Activated CD8-positive, alpha-beta memory T cell treated with anti-CD3 and anti-CD28 coated beads, Interleukin-2, amount 50 U/mL, for 24 hours (primary cell): ENCODE measurements around the gene PPM1E.
"Not testable (repeated sequence)": the region's sequence is repeated elsewhere in the genome, so short reads cannot be mapped to it uniquely, and the experiment has no call there.

Source experiments
- DNase-seq: peaks from one replicate; pipeline ENCODE4 v3.0.0-alpha.2; 2020; ENCODE audit errors: extremely low read depth

PPM1E gene

GRCh38 chr17:58755577-58756245, at the start of gene PPM1E:
Gene PPM1E, plus strand, starts transcription at chr17:58755854.
- peak; percentile 8 for DNase-seq

- DNase-seq: no peak
Observed at GRCh38 chr17:58706351-58707140, 49.1 kb upstream of the PPM1E start.

- DNase-seq: no peak
Observed at GRCh38 chr17:58710948-58711552, 44.6 kb upstream of the PPM1E start.

- DNase-seq: no peak
Observed at GRCh38 chr17:58722274-58722673, 33.4 kb upstream of the PPM1E start.

GRCh38 chr17:58722696-58723095, 33.0 kb upstream of the PPM1E start:
- DNase-seq: no peak

- DNase-seq: no peak
Observed at GRCh38 chr17:58728798-58729197, 26.9 kb upstream of the PPM1E start.

- no peak for DNase-seq
Observed at GRCh38 chr17:58730937-58731336, 24.7 kb upstream of the PPM1E start.

GRCh38 chr17:58734040-58734439, 21.6 kb upstream of the PPM1E start:
- no peak for DNase-seq

GRCh38 chr17:58734811-58735210, 20.8 kb upstream of the PPM1E start:
- no peak for DNase-seq

GRCh38 chr17:58741121-58741625, 14.5 kb upstream of the PPM1E start:
- no peak for DNase-seq

GRCh38 chr17:58747674-58748073, 8.0 kb upstream of the PPM1E start:
- no peak for DNase-seq

GRCh38 chr17:58749627-58750026, 6.0 kb upstream of the PPM1E start:
- DNase-seq: not testable (repeated sequence)

- DNase-seq: no peak
Observed at GRCh38 chr17:58753026-58753425, 2.6 kb upstream of the PPM1E start.

- DNase-seq: no peak
Observed at GRCh38 chr17:58755269-58755576, 431 bp upstream of the PPM1E start.

- no peak for DNase-seq
Observed at GRCh38 chr17:58756246-58757161, 850 bp downstream of the PPM1E start.

- no peak for DNase-seq
Observed at GRCh38 chr17:58757162-58757613, 1.5 kb downstream of the PPM1E start.

GRCh38 chr17:58758890-58759289, 3.2 kb downstream of the PPM1E start:
- no peak for DNase-seq

GRCh38 chr17:58759522-58759921, 3.9 kb downstream of the PPM1E start:
- no peak for DNase-seq

- DNase-seq: no peak
Observed at GRCh38 chr17:58760248-58760647, 4.6 kb downstream of the PPM1E start.

- no peak for DNase-seq
Observed at GRCh38 chr17:58763263-58763662, 7.6 kb downstream of the PPM1E start.

- no peak for DNase-seq
Observed at GRCh38 chr17:58764373-58764772, 8.7 kb downstream of the PPM1E start.

- not testable (repeated sequence) for DNase-seq
Observed at GRCh38 chr17:58778482-58778881, 22.8 kb downstream of the PPM1E start.
